Smooth muscle cell (in vitro differentiated cells): ENCODE measurements around the gene STAT5B. TPM values are rescaled to one million over a fixed set of nuclear protein-coding genes. Genes with fewer than 3 reads are reported as not detected.

Experiments
- DNase-seq: peaks from one replicate; lab custom pipeline; 2025; ENCODE audit not compliant: unreplicated experiment; lab: John Stamatoyannopoulos, UW
- H2AFZ ChIP-seq: fragments of 200-600 bp; sonication (generic); 2 replicates; pipeline ENCODE4 v1.6.0; 2016; ENCODE audit warnings: antibody characterized with exemption, low read depth, mild to moderate bottlenecking
- H3F3A ChIP-seq: fragments of 200-600 bp; sonication (generic); 2 replicates; pipeline ENCODE4 v1.6.0; 2017; ENCODE audit warnings: antibody characterized with exemption, low read depth
- H3K27ac ChIP-seq: fragments of 200-600 bp; sonication (generic); 2 replicates; pipeline ENCODE4 v1.5.1; 2016; ENCODE audit warnings: low read depth, mild to moderate bottlenecking
- H3K27me3 ChIP-seq: fragments of 200-600 bp; sonication (generic); 2 replicates; pipeline ENCODE4 v1.6.1; 2016; ENCODE audit warnings: low read depth, mild to moderate bottlenecking
- H3K36me3 ChIP-seq: fragments of 200-600 bp; sonication (generic); 2 replicates; pipeline ENCODE4 v1.5.1; 2016; ENCODE audit warnings: low read depth
- H3K4me1 ChIP-seq: fragments of 200-600 bp; sonication (generic); 2 replicates; pipeline ENCODE4 v1.5.1; 2016; ENCODE audit warnings: low read depth
- H3K4me2 ChIP-seq: fragments of 200-600 bp; sonication (generic); 2 replicates; pipeline ENCODE4 v1.6.0; 2016; ENCODE audit warnings: mild to moderate bottlenecking
- H3K4me3 ChIP-seq: fragments of 200-600 bp; sonication (generic); 2 replicates; pipeline ENCODE4 v1.5.1; 2016; ENCODE audit warnings: mild to moderate bottlenecking
- H3K79me2 ChIP-seq: fragments of 200-600 bp; sonication (generic); 2 replicates; pipeline ENCODE4 v1.6.0; 2016; ENCODE audit warnings: low read depth, mild to moderate bottlenecking
- H3K9ac ChIP-seq: fragments of 200-600 bp; sonication (generic); 2 replicates; pipeline ENCODE4 v1.6.0; 2016; ENCODE audit warnings: low read depth
- H3K9me3 ChIP-seq: fragments of 200-600 bp; sonication (generic); replicated peaks from 2 replicates; pipeline ENCODE4 v1.5.1; 2016; ENCODE audit warnings: low read depth
- H4K20me1 ChIP-seq: fragments of 200-600 bp; sonication (generic); 2 replicates; pipeline ENCODE4 v1.6.0; 2016; ENCODE audit warnings: low read depth
- WGBS: methylation state at CpG from one replicate; pipeline ENCODE4 v1.1.7; 2016; ENCODE audit warnings: low lambda C conversion rate; 5-methylcytosine and 5-hydroxymethylcytosine counted together
- polyA plus RNA-seq: library from polyadenylated mRNA; unstranded; fragments of >200 nt; fragmentation: Nextera tagmentation; extraction: Ambion mirVana; gene quantifications from 2 replicates; pipeline ENCODE4 v1.2.1, GENCODE V29; 2016
- total RNA-seq: library from RNA; depleted of rRNA; stranded (reverse); fragments of >200 nt; gene quantifications from 2 replicates; pipeline ENCODE4 v1.2.3, GENCODE V29; 2014
- TF ChIP-seq, protein P1 (sequence below): fragments of 200-600 bp; sonication (generic); IDR thresholded peaks from 2 replicates; pipeline ENCODE4 v1.5.1; 2017; ENCODE audit warnings: borderline replicate concordance, mild to moderate bottlenecking, antibody characterized with exemption; ENCODE audit not compliant: insufficient read depth, poor library complexity, severe bottlenecking

STAT5B gene
- total and polyA plus RNA-seq, 2 experiments from 2014 or later, result 10.7 to 12.4 TPM

DNA sequence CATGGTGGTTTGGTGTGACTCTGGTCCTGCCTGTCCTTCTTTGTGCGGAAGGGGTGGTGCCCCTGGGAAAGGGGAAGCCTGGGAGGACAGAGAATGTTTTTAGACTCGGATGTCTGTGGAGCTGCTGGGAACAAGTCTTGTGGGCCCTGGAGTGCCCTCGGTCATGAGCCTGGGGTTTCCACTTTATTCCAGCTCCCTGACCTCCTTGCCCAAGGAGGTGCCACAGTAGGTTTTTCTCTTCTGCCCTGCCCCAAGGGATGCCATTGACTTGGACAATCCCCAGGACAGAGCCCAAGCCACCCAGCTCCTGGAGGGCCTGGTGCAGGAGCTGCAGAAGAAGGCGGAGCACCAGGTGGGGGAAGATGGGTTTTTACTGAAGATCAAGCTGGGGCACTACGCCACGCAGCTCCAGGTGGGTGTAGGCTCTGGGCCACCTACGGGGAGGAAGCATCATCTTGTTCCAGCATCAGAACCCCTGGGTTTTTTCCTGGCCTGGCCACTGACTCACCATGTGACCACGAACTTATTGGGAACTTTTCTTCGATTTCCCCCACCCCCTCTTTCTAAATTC is 13.5 kb upstream of the STAT5B start:
- TF ChIP-seq, protein P1, sequence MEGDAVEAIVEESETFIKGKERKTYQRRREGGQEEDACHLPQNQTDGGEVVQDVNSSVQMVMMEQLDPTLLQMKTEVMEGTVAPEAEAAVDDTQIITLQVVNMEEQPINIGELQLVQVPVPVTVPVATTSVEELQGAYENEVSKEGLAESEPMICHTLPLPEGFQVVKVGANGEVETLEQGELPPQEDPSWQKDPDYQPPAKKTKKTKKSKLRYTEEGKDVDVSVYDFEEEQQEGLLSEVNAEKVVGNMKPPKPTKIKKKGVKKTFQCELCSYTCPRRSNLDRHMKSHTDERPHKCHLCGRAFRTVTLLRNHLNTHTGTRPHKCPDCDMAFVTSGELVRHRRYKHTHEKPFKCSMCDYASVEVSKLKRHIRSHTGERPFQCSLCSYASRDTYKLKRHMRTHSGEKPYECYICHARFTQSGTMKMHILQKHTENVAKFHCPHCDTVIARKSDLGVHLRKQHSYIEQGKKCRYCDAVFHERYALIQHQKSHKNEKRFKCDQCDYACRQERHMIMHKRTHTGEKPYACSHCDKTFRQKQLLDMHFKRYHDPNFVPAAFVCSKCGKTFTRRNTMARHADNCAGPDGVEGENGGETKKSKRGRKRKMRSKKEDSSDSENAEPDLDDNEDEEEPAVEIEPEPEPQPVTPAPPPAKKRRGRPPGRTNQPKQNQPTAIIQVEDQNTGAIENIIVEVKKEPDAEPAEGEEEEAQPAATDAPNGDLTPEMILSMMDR, result no peak
- no peak overlapping the region for H3K4me3 ChIP-seq
- peaks cover 4% of the 10 kb centered on the region for H3K4me1 ChIP-seq
- no peaks in the 10 kb centered on the region for H3K9me3 ChIP-seq
- no peak overlapping the region for H3K9ac ChIP-seq
- H3K27ac ChIP-seq, result no peak overlapping the region
- no peaks in the 10 kb centered on the region for H3K36me3 ChIP-seq
- H3K27me3 ChIP-seq, result no peaks in the 10 kb centered on the region
- H3K79me2 ChIP-seq, result no peaks in the 10 kb centered on the region
- H2AFZ ChIP-seq, result no peak overlapping the region
- H3F3A ChIP-seq, result no peaks in the 10 kb centered on the region
- no peaks in the 10 kb centered on the region for H4K20me1 ChIP-seq
- 94% methylated on average over 9 of the region's 9 CpGs for WGBS
- DNase-seq, result no peak
- H3K4me2 ChIP-seq, result no peak overlapping the region

DNA sequence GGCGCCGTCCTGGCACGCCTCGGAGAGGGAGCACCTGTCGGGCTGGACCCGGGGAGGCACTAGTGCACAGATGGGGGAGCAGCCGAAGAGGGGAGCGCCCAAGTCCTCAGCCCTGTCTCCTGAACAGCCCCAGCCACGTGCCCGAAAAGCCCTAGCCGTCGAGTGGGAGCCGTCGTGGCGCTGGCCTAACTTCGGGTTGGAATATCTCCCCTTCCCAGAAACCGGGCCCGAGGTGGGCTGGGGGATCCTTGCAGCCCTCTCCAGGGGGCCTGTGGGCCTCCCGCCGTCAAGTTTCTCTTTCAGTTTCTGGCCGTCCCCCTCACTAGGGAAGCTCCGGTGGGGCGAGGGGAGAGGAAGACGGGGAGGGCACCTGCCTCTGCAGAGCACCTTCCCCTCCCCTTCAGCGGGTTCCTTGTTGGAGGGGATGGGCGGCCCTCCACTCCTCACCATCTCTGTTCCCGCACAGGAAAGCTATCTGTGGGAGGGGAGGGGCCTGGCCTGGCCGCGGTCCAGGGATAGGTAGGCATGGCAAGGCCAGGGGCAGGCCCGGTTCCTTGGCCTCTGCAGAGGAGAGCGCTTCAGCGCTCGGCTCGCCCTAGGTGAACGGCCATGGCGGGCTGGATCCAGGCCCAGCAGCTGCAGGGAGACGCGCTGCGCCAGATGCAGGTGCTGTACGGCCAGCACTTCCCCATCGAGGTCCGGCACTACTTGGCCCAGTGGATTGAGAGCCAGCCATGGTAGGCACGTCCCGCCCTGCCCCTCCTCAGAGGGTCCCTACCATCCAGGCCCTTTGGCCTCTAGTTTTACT is 12.8 kb upstream of the STAT5B start:
- H3K79me2 ChIP-seq, result no peaks in the 10 kb centered on the region
- H3K9me3 ChIP-seq, result no peaks in the 10 kb centered on the region
- no peaks in the 10 kb centered on the region for H3F3A ChIP-seq
- no peak overlapping the region for H3K9ac ChIP-seq
- H3K4me2 ChIP-seq, result peak overlapping the region; percentile 85
- no peaks in the 10 kb centered on the region for H3K36me3 ChIP-seq
- no peaks in the 10 kb centered on the region for H4K20me1 ChIP-seq
- no peak overlapping the region for H2AFZ ChIP-seq
- 71% methylated on average over 37 of the region's 44 CpGs for WGBS
- TF ChIP-seq, protein P1, result no peak
- no peak for DNase-seq
- H3K27ac ChIP-seq, result no peak overlapping the region
- peaks cover 4% of the 10 kb centered on the region for H3K4me1 ChIP-seq
- peak overlapping the region; percentile 62 for H3K4me3 ChIP-seq
- no peaks in the 10 kb centered on the region for H3K27me3 ChIP-seq

DNA sequence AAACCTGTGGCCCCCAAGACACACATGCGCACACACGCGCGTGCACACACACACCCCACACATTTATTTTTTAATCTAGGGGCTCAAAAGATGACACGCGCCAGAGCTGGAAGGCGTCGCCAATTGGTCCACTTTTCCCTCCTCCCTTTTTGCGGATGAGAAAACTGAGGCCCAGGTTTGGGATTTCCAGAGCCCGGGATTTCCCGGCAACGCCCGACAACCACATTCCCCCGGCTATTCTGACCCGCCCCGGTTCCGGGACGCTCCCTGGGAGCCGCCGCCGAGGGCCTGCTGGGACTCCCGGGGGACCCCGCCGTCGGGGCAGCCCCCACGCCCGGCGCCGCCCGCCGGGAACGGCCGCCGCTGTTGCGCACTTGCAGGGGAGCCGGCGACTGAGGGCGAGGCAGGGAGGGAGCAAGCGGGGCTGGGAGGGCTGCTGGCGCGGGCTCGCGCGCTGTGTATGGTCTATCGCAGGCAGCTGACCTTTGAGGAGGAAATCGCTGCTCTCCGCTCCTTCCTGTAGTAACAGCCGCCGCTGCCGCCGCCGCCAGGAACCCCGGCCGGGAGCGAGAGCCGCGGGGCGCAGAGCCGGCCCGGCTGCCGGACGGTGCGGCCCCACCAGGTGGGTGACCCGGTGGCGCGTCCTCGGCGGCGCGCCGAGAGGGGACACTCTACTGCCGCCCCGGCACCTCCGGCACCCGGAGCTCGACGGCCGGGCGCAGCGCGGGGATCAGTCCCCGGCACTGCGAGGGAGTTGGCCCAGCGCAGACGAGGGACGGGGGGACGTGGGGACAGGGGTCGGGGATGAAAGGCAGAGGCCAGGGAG is 12.0 kb upstream of the STAT5B start, which contains the start of gene STAT5A:
Gene STAT5A, plus strand, starts transcription at position 522 of the 826 bp plus-strand sequence. CDS start 914 bp downstream, outside the sequence.
- no peaks in the 10 kb centered on the region for H4K20me1 ChIP-seq
- 10% methylated on average over 77 of the region's 88 CpGs for WGBS
- no peaks in the 10 kb centered on the region for H3K36me3 ChIP-seq
- H3K27me3 ChIP-seq, result no peaks in the 10 kb centered on the region
- H3K4me3 ChIP-seq, result peak within 1 kb of the TSS; percentile 62
- TF ChIP-seq, protein P1, result no peak
- H3K79me2 ChIP-seq, result no peaks in the 10 kb centered on the region
- DNase-seq, result peak; percentile 31
- H3F3A ChIP-seq, result no peaks in the 10 kb centered on the region
- no peaks in the 10 kb centered on the region for H3K9me3 ChIP-seq
- no peak within 1 kb of the TSS for H3K27ac ChIP-seq
- H3K4me2 ChIP-seq, result peak within 1 kb of the TSS; percentile 85
- H2AFZ ChIP-seq, result peak within 1 kb of the TSS; percentile 79
- H3K4me1 ChIP-seq, result peaks cover 4% of the 10 kb centered on the region
- no peak within 1 kb of the TSS for H3K9ac ChIP-seq
